A172 (cell line): ENCODE measurements around the gene NCMAP. TPM values are rescaled to one million over a fixed set of nuclear protein-coding genes. Genes with fewer than 3 reads are reported as not detected.
"Not testable (repeated sequence)": the region's sequence is repeated elsewhere in the genome, so short reads cannot be mapped to it uniquely, and the experiment has no call there.

Experiments used
- DNase-seq: peaks from one replicate; pipeline ENCODE4 v3.0.0-alpha.2; 2015; ENCODE audit warnings: low spot score
- total RNA-seq: library from RNA; depleted of rRNA; stranded (reverse); fragments of >200 nt; shearing (Covaris generic); gene quantifications from 2 replicates; pipeline ENCODE4 v1.2.3, GENCODE V29; 2014; rRNA removed

Gene NCMAP, protein sequence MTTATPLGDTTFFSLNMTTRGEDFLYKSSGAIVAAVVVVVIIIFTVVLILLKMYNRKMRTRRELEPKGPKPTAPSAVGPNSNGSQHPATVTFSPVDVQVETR
- total RNA-seq = not detected in 2 replicates

DNA sequence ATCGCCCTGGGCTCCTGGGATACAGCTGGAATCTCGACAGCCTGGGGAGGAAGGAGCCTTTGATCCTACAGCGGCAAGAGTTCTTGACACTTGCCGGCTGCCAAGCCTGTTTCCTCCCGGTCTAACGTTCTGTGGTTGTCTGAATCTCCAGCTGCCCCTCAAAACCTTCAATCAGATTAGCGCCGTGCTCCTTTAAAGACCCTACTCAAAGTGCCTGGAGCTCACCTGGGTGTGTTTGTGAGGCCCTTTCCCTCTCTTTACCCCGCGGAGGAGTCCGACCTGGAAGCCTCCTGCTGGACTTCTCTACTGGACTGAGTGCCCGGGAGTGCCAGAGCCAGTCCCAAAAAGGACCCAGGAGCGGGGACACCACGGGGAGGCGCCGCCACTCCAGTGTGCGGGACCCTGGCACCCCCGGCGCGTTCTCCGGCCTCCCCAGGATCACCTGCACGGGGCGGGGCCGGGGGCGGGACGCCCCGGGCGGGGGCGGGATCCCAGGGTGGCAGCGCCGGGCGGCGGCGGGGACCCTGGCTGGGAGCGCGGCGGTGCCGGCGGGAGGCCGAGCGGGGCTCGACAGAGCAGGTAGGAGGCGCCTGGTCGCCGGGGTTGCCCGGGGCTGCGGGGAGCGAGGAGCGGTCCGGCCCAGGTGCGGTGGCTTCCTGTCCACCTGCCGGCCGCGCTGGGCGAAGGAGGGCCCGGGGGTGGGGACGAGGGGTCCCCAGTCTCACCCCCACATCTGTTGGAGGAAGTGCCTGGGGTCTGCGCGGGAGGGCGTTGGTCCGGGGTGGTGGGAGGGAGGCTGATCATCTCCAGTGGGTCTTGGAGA is at the start of gene NCMAP:
Gene NCMAP (plus strand): TSS at position 497 of the 823 bp plus-strand sequence. CDS start 39,344 bp downstream, outside the sequence.
- DNase-seq = no peak

- no peak for DNase-seq
Measured at GRCh38 chr1:24506691-24507381, 49.1 kb upstream of the NCMAP start.

DNA sequence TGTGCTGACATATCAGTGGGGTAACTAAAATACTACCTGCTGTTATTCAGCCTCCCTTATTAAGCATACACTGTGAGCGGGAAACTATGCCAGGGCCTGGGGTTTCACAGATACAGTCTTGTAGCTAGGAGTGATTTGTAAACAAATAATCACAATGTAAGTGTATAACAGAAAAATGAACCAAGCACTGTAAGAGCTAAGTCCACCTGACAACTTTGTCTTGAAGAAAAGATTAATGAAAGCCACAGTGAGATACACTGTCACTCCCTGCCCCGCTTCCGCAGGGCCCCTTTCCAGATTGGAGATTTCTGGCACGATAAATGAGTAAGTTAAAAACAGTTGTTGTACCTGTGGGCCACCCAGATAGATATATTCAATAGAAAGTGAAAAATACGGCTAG is 48.5 kb upstream of the NCMAP start:
- DNase-seq = no peak

DNA sequence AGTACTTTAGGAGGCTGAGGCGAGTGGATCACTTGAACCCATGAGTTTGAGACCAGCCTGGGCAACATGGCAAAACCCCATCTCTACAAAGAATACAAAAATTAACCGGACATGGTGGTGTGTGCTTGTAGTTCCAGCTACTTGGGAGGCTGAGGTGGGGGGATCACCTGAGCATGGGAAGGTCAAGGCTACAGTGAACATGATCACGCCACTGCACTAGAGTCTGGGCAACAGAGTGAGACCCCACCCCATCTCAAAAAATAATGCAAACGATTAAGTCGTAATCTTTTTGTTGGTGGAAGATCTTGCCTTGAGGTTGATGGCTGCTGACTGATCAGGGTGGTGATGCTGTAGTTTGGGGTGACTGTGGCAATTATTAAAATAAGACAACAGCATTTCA is 47.0 kb upstream of the NCMAP start:
- DNase-seq = no peak

GRCh38 chr1:24513706-24514105 is 42.2 kb upstream of the NCMAP start:
- no peak for DNase-seq

- DNase-seq = no peak
Measured at GRCh38 chr1:24514946-24515345, 40.9 kb upstream of the NCMAP start.

DNA sequence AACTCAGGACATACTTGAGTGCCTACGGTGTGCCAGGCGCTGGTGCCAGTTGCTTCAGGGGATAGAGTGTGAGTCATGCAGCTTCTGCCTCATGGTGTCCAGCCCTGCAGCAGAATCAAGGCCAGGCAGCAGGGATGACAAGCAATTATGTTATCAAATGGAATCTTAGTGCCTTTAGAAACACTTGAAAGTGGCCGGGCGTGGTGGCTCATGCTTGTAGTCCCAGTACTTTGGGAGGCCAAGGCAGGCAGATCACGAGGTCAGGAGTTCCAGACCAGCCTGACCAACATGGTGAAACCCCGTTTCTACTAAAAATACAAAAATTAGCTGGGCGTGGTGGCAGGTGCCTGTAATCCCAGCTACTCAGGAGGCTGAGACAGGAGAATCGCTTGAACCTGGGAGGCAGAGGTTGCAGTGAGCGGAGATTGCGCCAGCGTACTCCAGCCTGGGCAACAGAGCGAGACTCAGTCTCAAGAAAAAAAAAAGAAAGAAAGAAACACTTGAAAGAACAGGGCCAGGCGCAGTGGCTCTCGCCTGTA is 40.1 kb upstream of the NCMAP start:
- peak; percentile 84 for DNase-seq

DNA sequence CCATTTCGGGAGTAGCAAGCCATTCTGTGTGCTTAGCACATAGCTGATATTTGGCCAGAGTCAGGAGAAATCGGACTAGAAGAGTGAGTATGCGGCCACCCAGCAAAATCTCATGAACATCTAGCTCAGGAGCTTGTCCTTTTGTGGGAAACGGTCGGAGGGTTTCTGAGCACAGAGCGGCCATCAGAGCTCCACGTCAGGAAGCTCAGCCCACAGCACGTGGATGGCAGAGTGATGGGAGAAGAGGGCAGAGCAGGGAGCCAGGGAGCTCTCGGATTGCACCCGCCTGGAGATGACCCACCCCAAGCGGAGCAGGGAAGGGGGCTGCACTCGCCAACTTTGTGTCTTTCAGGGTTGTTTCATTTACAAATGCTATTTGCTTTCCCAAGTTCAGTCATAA is 39.4 kb upstream of the NCMAP start:
- no peak for DNase-seq

GRCh38 chr1:24517898-24518297 is 38.0 kb upstream of the NCMAP start:
- DNase-seq = no peak

- not testable (repeated sequence) for DNase-seq
Measured at GRCh38 chr1:24520282-24520681, 35.6 kb upstream of the NCMAP start.

- DNase-seq = no peak
Measured at GRCh38 chr1:24525606-24526005, 30.3 kb upstream of the NCMAP start.

DNA sequence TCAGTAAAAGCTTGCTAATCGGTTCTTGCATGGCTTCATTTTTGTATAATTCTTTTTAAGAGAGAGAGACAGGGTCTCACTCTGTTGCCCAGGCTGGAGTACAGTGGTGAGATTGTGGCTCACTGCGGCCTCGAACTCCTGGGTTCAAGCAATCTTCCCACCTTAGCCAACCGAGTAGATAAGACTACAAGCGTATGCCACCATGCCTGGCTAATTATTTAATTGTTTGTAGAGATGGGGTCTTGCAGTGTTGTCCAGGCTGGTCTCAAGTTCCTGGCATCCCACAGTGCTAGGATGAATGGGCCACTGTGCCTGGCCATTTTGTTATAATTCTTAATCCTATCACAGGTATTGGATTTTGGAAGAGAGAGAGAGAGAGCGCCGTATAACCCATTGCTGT is 29.8 kb upstream of the NCMAP start:
- no peak for DNase-seq

GRCh38 chr1:24526940-24527542 is 28.8 kb upstream of the NCMAP start:
- DNase-seq = no peak

DNA sequence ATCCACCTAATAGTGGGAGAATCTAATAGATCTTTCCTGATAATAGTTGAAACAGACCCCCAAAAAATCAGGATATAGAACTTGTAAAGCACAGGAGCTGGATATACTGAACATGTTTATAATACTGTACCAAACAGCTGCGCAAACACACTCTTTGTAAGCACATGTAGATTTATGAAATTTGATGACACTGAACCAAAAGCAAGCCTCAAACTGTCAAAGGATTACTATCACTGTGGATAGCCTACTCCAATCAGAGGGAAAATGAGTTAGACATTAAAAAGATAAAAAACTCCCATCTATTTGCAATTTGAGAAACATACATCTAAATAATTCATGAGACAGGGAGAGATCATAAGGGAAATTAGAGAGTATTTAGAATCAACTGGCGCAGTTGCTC is 27.1 kb upstream of the NCMAP start:
- no peak for DNase-seq

DNA sequence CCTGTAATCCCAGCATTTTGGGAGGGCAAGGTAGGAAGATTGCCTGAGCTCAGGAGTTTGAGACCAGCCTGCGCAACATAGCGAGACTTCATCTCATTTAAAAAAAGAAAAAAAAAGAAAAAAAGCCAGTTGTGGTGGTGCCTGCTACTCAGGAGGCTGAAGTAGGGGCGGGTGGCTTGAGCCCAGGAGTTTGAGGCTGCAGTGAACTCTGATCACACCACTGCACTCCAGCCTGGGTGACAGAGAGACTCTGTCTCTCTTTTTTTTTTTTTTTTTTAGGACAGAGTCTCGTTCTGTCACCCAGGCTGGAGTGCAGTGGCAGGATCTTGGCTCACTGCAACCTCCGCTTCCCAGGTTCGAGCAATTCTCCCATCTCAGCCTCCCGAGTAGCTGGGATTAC is 26.6 kb upstream of the NCMAP start:
- DNase-seq = not testable (repeated sequence)

DNA sequence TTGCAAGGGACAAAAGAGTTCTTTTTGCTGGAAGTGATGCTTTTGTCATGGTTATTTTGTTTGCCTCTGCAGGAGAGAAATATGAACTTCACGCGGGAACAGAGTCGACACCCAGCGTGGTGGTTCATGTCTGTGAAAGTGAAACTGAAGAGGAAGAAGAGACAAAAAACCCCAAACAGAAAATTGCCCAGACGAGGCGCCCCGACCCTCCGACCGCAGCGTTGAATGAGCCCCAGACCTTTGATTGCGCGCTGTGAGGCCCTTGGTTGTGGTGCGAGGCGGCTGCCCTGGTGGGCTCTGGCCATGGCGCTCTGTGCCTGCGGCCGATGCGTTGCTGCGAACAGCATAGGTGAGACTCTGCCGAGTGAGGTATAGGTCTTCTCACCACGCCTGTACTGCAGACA is 20.9 kb upstream of the NCMAP start:
- no peak for DNase-seq

DNA sequence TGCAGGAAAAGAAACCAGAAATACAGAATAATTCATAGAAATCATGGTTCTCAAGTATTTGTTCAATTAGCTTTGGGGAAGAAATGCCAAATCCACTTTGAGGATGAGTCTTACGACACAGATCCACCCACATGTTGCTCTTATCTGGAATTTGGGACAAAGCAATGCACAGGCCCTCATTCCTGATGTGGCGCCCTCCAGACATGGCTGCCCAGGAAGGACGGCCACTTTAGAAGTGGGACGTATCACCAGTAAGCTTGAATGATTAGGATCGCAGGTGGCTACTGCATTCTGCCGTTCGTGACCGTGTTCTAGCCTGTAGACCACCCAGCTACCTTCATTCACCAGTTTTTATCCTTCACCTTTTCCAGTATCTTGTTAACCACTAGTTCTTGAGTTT is 20.1 kb upstream of the NCMAP start:
- DNase-seq = no peak

DNA sequence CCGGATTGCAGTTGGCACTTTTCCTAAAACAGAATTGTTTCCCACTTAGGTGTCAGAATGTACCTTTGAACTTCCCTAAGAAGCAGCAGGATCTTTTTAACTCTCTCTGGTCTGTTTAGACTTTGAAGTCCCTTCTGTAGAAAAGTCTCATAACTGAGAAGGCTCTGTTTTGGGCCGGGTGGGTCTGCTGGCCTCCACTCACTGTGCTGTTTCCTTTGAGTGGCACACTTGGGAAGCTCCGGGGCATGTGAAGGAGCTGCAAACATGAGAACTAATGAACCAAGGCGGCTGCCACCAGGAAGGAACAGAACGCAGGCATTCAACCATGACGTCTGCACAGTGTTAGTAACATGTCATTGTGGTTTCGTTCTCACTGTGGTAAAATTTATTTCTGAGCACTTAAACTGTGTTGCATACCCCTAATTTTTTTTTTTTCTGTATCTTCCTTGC is 19.5 kb upstream of the NCMAP start:
- DNase-seq = no peak

DNA sequence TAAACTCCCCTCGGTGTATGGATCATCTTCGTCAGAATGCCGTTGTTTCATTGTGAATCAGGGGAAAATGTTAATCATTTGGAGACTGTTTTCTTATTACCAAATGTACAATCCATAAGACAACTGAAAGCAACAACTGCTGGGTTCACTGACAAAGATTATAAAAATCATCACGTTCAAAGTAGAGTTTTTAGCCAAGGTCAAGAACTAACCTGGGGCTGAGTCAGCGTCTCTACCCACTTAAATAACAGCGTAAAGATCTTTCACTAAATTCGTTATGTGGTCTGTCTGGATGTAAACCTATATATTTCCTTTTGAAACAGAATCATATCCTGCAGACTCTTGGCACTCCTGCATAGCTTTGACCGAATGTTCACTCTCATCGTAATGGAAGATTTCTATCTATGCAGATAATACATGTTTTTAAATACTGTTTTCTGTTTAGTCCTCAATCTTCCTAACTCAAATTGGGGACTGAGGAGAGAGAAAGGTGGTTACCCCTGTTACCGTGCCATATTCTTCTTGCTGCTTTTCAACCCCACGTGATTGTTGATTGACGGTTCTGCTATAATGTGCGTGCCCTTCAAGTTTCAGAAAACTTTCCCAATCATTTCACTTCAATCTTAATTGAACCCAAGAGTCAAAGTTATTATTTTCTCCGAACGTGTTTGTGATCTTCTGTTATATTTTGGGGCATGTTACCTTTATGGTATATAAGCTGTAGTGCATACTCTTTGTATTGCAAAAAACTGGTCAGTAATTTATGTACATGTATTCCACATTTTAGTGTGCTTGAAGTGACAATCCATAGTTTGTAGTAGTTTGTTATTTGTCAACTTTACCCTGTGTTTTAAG is 15.6 kb upstream of the NCMAP start:
- no peak for DNase-seq

DNA sequence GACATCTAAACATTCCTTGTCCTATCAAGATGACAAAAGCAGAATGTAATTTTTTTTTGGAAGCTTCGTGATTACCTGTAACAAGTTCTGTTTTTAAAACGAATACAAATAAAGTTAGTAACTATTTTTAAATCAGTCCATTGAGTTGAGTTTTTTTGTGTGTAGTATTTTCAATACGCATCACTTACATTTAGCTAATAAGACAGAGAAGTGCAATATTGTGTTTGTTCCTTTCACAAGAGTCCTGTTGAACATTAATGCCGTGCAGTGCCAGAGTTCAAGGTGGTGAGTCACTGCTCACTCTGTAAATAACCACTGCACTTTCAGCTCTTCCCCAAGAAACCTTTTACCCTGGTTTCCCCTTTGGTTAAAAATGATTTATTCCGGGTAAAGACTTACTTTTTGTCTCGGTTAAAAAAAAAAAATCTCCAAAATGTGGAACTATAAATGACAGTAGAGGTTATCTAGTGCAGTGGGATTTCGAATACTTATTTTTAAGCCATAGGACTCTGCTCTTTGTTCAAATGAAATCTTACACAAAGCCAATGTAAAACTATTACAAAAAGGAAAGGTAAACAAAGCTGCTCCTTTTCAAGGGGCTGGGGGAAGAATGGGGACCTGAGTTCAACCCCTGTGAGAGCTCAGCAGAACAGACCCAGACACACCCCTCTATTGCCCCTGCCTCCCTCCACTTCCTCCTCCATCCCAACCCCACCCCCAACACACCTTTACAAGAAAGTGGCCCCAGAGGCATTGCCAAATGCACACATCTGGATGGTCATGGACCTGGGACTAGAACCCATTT is 14.8 kb upstream of the NCMAP start:
- peak; percentile 22 for DNase-seq
